HUDEP-2 (cell line): ENCODE results near the gene HHAT.

Experiments
- DNase-seq, 76 experiments: peaks; one replicate each; lab custom pipeline; 2025; ENCODE audit not compliant: unreplicated experiment in 76 of 76; lab: John Stamatoyannopoulos, UW

HHAT gene

DNA sequence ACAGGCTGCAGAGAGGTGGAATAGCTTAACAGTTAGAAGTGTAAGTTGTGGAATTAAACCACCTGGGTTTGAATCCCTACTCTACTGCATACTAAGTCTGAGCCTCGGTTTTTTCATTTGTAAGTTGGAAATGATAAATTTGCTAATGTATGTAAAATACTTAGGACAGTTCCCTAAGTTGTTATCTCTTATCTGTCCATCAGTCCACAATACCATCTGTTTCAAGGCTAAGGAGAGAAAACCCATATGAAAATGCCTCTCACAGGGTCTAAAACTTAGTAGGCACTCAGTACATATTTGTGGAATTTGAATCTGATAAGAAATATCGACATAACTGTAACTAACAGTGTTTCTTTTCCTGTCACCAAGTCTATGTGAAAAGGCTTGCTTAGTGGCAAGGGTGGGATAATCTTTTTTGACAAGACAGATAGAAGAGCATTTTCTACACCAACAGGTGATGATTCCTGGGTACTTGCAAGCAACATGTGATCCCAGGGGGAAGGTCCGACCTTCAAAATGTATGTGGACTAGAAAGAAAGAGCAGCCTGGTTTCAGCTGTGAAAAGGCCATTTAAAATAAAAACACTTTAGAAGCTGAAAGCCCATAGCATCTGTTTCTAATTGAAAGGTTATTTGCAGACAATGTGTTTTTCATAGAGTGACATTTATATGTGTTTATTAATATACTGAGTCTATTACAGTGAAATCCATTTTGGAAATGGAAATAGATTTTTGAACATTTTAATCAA, 202.9 kb downstream of the HHAT start:
- no peak for DNase-seq

DNA sequence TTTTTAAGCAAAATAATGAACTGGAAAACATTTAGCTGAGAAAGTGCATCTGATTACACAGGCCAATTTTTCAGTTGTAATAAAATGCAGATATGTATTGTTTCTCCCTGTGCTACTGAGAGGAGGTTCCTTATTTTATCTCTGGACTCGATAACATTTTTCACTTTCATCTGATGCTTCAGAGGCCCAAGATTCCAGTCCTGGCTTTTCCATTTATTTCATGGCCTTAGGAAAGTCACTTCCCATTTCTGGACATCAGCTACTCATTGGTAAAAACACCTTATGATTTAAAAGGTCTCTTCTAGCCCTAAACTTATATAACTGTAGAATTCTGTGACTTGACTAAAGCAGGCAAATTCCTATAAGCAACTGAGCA, 203.5 kb downstream of the HHAT start:
- DNase-seq, result no peak

- no peak for DNase-seq
These were observed 207.1 kb downstream of the HHAT start for GRCh38 chr1:210535761-210536160.

GRCh38 chr1:210536254-210536961, 207.7 kb downstream of the HHAT start:
- no peak for DNase-seq

DNA sequence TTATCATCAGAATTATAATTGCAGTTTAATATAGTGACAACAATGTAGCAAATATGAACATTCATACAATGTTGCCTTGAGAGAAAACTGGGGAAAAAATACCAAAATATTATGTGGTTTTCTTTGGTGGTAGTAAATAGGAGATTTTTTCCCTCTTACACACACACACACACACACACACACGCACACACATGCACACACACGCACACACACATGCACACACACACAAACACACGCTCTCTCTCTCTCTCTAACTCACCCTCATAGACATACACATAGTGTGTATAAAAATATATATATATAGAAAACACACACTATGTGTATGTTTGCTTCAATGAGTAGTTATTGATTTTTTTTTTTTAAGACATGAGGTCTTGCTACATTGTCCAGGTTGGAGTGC, 211.6 kb downstream of the HHAT start:
- no peak for DNase-seq

DNA sequence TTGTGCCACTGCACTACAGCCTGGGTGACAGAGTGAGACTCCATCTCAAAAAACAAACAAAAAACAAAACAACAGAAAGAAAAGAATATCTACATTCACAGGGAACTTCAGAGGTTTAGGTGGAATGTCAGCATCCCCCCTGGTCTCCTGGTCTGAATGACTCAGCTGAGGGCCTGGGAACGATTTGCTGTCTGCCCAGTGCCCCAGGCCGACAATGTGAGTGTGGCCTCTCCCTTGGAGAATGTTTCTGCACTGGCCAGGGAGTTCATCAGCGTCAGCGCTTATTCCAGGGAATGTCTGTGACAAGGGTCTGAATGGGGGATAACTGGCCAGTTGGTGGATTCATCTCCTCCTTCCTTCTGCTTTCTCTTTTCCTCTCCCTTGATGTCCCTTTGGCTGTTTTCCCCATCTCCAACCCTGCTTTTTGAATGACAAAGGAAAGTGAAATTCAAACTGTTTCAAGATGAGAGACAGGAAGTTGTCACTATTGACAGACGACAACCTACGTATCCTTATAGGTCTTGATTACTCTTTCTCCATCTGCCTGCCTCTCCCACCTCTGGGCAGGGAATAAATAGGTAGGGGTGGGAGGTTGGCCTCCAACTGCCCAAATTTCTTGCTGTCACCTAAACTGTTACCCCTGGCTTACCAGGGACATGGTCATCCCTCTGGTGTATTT, 213.1 kb downstream of the HHAT start:
- DNase-seq, result no peak

DNA sequence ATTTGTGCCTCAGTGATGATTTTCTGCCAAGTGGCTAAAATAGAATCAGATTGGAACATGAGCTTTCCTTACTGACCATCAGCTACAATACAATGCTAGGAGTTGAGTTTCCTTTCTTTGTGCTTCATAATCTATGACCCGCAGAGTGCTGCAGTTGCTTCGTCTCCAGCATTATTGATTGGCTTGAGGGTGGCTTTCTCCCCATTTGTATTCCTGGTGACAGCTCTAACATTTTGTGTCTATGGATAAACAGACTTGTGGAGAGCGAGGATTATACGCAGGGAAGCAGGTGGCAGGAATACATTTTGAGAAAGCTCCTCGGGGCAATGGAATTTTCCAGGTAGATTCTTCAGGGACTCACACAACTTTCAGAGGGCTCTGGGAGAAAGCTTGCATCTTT, 223.2 kb downstream of the HHAT start:
- no peak for DNase-seq

DNA sequence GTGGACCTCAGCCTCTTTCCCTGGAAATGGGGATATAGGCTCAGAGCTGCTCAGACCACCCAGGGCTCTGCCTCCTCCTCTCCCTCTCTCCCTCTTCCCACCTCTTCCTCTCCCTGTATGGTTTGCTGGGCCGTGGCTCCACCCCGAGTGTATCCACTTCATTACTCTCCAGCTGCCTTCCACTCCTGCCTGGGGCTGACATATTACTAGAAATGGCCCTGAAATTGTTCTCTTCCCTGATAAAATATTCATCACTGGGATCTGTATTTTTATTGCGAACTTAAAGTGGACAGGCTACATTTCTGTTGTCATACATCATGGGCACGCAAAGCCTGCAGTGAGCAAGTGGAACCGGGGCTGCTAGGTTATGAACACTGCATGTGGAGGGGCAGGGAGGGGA, 225.0 kb downstream of the HHAT start:
- no peak for DNase-seq

- no peak for DNase-seq
These were observed 225.7 kb downstream of the HHAT start for GRCh38 chr1:210554382-210554781.

GRCh38 chr1:210556475-210556874, 227.8 kb downstream of the HHAT start:
- DNase-seq, result no peak

GRCh38 chr1:210557426-210558077, 228.8 kb downstream of the HHAT start:
- no peak for DNase-seq

DNA sequence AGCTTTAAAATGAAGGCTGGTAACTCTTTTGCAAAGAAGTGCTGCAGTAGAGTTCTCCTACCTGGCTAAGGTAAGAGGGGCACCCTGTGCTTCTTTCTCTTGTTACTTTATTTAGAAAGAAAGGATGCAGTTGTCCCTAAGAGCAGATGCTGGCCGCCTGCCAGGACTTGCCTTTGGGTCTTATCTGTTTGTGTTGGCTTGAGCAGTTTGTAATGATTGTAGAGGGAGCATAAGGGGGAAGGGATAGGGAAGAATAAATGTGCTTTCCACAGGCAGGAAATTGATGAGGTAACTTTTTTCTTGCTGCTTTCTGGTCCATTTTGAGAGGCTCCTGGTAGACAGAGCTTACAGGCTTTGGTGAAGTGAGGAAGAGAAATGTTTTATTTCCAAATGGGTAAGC, 229.6 kb downstream of the HHAT start:
- DNase-seq, result peak in 45 of 76 experiments; percentile 1 to 47 (median 15)

GRCh38 chr1:210565306-210565705, 236.6 kb downstream of the HHAT start:
- DNase-seq, result no peak

- DNase-seq, result no peak
These were observed 239.9 kb downstream of the HHAT start for GRCh38 chr1:210568631-210569030.

- no peak for DNase-seq
These were observed 241.4 kb downstream of the HHAT start for GRCh38 chr1:210570116-210570515.

- DNase-seq, result no peak
These were observed 242.9 kb downstream of the HHAT start for GRCh38 chr1:210571356-210572284.

GRCh38 chr1:210573141-210573540, 244.4 kb downstream of the HHAT start:
- DNase-seq, result no peak

DNA sequence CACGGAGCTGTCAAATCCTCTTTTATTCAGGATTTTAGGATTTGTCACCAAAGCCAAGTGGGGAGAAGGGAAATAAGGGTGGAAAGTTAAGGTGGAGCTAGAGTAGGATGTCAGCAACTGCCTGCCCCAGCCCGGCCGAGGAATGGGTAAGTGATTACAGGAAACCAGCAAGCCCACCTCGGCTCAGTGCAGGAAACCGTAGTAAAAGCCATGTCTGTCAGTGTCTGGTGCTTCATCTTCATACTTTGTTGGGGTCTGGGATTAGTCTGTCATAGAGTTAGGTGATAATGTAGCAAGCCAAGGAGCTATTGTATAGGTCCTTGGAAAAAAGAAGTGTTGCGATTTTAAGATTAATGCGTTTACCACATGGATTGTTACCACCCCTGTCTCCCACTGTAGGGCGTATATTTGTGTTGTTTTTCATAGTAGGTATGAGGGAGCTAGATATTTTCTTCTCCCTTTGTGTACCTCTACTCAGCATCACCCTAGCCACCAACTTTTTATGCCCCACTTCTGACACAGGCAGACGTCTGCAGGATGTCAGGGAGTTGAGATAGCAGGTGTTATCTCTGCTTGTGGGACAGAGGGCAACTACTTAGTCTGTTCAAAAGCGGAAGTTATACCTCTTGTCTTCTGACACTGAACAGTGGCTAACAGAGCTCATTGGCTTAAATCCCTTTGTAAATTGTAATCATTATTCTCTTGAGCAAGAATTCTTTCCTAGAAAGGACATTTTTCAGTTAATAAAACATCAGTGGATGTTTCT, 253.7 kb downstream of the HHAT start:
- DNase-seq, result peak in 15 of 76 experiments; percentile 1 to 30 (median 14)

DNA sequence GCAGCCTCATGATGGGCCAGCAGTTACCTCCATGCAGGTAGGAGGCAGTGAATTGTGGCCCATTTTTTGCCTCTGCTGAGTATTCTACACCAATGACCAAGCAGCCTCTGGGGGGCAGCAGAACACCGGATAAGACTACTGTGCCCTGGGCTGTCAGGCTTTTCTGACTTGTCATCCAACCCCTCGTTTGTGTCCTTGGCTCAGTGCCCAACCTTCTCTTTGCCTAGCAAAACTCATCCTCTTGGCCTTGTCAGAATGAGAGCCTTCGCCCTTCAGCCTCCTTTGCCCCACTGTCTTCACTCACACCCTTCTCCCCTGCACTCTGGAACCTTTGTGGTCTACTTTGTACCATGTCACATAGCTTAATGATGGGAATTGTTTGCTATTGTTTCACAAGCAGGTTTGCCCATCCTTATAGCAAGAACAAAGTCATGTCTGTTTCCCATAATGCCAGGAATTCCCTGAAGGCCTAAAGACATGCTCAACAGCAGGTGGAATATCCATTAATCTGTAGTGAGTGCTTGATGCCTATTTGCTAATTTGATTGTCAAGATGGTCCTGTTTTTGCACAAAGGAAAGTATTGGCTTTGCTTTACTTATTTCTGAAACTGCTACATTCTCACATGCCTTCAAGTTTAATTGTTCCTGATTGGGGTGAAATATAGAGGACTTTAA, 255.9 kb downstream of the HHAT start:
- peak in 67 of 76 experiments; percentile 2 to 82 (median 39) for DNase-seq
